ENCODE results near the gene KPNA3. TPM values are rescaled to one million over a fixed set of nuclear protein-coding genes. Genes with fewer than 3 reads are reported as not detected.

Gene KPNA3
- total and polyA plus RNA-seq, 8 donors: 5.3 to 16.0 (median 8.5) TPM

DNA sequence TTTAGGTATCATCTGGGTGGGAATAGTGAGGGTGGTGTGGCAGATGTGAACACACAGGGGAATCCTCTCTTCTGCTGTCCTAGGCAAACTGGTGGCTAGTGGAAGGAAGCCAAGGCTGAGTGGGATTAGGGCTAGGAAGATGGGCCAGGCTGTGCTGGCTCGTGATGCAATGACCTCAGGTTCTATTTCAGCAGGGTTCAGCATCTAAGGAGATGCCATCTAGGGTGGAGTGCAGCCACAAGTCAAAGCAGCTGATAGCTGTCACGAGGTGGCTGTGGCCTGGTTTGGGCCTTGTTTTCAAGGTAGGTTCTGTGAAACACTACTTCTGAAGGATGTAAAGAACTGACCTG, 142.5 kb downstream of the KPNA3 start:
- TF ChIP-seq, protein P1, sequence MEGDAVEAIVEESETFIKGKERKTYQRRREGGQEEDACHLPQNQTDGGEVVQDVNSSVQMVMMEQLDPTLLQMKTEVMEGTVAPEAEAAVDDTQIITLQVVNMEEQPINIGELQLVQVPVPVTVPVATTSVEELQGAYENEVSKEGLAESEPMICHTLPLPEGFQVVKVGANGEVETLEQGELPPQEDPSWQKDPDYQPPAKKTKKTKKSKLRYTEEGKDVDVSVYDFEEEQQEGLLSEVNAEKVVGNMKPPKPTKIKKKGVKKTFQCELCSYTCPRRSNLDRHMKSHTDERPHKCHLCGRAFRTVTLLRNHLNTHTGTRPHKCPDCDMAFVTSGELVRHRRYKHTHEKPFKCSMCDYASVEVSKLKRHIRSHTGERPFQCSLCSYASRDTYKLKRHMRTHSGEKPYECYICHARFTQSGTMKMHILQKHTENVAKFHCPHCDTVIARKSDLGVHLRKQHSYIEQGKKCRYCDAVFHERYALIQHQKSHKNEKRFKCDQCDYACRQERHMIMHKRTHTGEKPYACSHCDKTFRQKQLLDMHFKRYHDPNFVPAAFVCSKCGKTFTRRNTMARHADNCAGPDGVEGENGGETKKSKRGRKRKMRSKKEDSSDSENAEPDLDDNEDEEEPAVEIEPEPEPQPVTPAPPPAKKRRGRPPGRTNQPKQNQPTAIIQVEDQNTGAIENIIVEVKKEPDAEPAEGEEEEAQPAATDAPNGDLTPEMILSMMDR (IDR thresholded peaks at IDR 0.05): no peak
- Histone ChIP-seq H3K36me3 (no peaks in the 10 kb centered on the region), H3K4me1 (no peaks in the 10 kb centered on the region), H3K9me3 (no peaks in the 10 kb centered on the region), H3K27ac (no peak overlapping the region), H3K4me3 (no peak overlapping the region), H3K27me3 (no peaks in the 10 kb centered on the region)
- WGBS, 2 donors: 79% methylated on average over 2 of the region's 2 CpGs
- no peak for DNase-seq
- ATAC-seq: no peak
- intact Hi-C loops (cut with DNase I): loop anchor here in 1 of 3 donors (10.0 kb wide), 1 partner anchor 195 kb away; no protein-coding TSS in a partner anchor
- no peak for FAIRE-seq

Other genes with a start within 250 kb of the KPNA3 start
- gene RCBTB1, start 207.1 kb downstream of the KPNA3 start, total RNA-seq: 10 to 100 TPM in 1 of 6 donors, 1 to 10 TPM in 5; 5.3 to 14.4 (median 7.7) TPM
- gene RCBTB1, start 207.1 kb downstream of the KPNA3 start, polyA plus RNA-seq: 10 to 100 TPM in 1 of 2 donors, 1 to 10 TPM in 1; 7.9 to 12.9 TPM
- gene ARL11, start 164.2 kb downstream of the KPNA3 start, total RNA-seq: 1 to 10 TPM in 1 of 6 donors, under 1 TPM in 5; 0.05 to 1.5 (median 0.17) TPM
- gene ARL11, start 164.2 kb downstream of the KPNA3 start, polyA plus RNA-seq: under 1 TPM; 0.19 to 0.23 TPM
- gene EBPL, start 101.2 kb downstream of the KPNA3 start, total RNA-seq: 10 to 100 TPM; 23.8 to 44.0 (median 34.0) TPM
- 10 to 100 TPM; 44.4 to 46.4 TPM for gene EBPL, start 101.2 kb downstream of the KPNA3 start, polyA plus RNA-seq
- 1 to 10 TPM; 2.0 to 3.4 (median 3.0) TPM for gene SPRYD7, start 143.7 kb upstream of the KPNA3 start, total RNA-seq
- 1 to 10 TPM; 4.3 to 6.3 TPM for gene SPRYD7, start 143.7 kb upstream of the KPNA3 start, polyA plus RNA-seq
- gene TRIM13, start 204.4 kb upstream of the KPNA3 start, total RNA-seq: 10 to 100 TPM in 1 of 6 donors, 1 to 10 TPM in 5; 7.2 to 17.0 (median 8.9) TPM
- 10 to 100 TPM in 1 of 2 donors, 1 to 10 TPM in 1; 8.9 to 19.7 TPM for gene TRIM13, start 204.4 kb upstream of the KPNA3 start, polyA plus RNA-seq
- under 1 TPM in 5 of 6 donors, not detected in 1; 0.16 to 0.52 (median 0.19) TPM for gene KCNRG, start 222.8 kb upstream of the KPNA3 start, total RNA-seq
- under 1 TPM; 0.30 to 0.40 TPM for gene KCNRG, start 222.8 kb upstream of the KPNA3 start, polyA plus RNA-seq